Measurements from ENCODE around the gene RBKS.

RBKS gene

DNA sequence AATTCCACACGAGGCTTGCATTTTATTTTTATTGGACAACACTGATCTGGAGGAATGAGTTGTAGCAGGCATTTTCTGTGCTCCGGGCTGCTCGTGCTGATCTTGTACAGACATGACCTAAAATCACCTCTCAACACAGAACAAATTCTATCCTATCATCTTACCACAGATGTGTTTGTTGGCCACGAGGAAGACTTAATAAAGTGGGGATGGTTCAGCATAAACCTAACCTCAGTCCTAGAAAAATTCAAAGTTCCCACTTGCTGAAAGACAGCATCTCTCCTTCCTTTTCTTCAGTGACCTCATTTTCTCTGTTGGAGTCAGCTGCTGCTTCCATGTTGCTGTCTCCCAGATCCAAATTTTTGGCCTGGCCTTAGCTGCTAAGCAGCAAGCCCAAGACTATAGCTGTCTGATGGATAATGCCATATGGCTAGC is 45.3 kb downstream of the RBKS start:
- H3K27ac ChIP-seq = peak overlapping the region in 1 of 2 donors; percentile 30
- H3K4me3 ChIP-seq = no peak overlapping the region
- no peaks in the 10 kb centered on the region for H3K27me3 ChIP-seq
- DNase-seq = no peak
- TF ChIP-seq, protein P1, sequence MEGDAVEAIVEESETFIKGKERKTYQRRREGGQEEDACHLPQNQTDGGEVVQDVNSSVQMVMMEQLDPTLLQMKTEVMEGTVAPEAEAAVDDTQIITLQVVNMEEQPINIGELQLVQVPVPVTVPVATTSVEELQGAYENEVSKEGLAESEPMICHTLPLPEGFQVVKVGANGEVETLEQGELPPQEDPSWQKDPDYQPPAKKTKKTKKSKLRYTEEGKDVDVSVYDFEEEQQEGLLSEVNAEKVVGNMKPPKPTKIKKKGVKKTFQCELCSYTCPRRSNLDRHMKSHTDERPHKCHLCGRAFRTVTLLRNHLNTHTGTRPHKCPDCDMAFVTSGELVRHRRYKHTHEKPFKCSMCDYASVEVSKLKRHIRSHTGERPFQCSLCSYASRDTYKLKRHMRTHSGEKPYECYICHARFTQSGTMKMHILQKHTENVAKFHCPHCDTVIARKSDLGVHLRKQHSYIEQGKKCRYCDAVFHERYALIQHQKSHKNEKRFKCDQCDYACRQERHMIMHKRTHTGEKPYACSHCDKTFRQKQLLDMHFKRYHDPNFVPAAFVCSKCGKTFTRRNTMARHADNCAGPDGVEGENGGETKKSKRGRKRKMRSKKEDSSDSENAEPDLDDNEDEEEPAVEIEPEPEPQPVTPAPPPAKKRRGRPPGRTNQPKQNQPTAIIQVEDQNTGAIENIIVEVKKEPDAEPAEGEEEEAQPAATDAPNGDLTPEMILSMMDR (IDR thresholded peaks at IDR 0.05) = no peak
- H3K4me1 ChIP-seq = peaks cover 0 to 11% (median 4%) of the 10 kb centered on the region in 4 donors
- no peaks in the 10 kb centered on the region for H3K9me3 ChIP-seq
- H3K36me3 ChIP-seq = no peaks in the 10 kb centered on the region
- intact Hi-C loops (cut with DNase I; ENCODE audit: low total_unique reads) = no loop called here

DNA sequence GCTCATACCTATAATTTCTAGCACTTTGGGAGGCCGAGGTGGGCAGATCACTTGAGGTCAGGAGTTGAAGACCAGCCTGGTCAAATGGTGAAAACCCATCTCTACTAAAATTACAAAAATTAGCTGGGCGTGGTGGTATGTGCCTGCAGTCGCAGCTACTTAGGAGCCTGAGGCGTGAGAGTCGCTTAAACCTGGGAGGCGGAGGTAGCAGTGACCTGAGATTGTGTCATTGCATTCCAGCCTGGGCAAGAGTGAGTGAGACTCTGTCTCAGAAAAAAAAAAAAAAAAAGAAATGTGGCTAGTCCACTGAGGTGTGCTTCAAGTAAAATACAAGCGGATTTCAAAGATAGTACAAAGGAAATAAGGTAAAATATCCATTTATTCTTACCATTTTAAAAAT is 46.2 kb downstream of the RBKS start:
- peaks cover 0 to 11% (median 4%) of the 10 kb centered on the region in 4 donors for H3K4me1 ChIP-seq
- DNase-seq = no peak
- intact Hi-C loops (cut with DNase I; ENCODE audit: low total_unique reads) = no loop called here
- H3K36me3 ChIP-seq = no peaks in the 10 kb centered on the region
- H3K9me3 ChIP-seq = no peaks in the 10 kb centered on the region
- no peak overlapping the region for H3K27ac ChIP-seq
- TF ChIP-seq, protein P1 (IDR thresholded peaks at IDR 0.05) = no peak
- H3K27me3 ChIP-seq = no peaks in the 10 kb centered on the region
- no peak overlapping the region for H3K4me3 ChIP-seq

DNA sequence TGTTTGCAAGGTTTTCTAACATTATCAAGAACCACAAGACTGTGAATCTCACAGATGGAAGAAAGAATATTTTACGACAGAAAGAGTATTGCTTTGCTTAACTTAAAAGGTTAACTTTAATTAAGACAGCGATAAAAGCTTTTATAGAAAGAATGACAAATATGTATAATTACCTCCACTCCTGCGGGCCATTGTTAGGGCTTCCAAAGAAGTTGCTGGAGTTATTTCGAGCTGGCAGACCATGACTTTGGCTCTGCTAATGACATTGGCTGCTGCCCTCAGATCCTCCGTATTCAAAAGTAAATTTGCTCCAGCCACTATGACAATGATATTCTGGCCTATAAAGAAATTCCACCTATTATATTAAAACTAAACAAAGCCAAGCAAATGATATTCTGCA is 47.3 kb downstream of the RBKS start:
- TF ChIP-seq, protein P1 (IDR thresholded peaks at IDR 0.05) = no peak
- Histone ChIP-seq H3K4me3 (no peak overlapping the region), H3K27me3 (no peaks in the 10 kb centered on the region), H3K36me3 (no peaks in the 10 kb centered on the region), H3K4me1 (peaks cover 0 to 11% (median 4%) of the 10 kb centered on the region in 4 donors), H3K27ac (no peak overlapping the region), H3K9me3 (no peaks in the 10 kb centered on the region)
- intact Hi-C loops (cut with DNase I; ENCODE audit: low total_unique reads) = no loop called here
- no peak for DNase-seq

DNA sequence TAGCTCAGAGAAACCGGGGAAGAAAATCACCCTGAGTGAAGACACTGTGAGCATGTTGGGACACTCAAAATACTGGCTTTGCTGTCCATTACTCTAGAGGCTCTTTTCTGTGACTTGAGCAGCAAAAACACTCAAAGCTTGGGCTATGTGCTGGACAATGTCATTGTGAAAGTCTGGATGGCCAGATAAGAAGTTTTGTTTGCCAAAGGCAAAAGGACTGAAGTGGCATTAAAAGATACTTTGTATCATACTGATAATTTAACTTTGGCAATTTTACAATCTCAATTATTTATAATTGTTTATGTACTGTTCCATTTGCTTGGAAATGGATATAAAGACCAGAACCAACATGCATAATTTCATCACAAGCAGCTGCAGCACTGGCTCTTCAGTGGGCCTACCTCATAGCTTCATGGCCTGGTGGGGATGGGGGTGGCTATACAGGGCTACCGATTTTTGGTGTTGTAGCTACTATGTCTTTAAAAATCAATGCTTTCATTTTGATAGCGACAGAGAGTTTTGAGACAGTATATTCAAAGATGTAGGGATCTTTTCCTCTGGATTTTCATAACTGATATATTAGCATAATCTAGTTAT is 51.1 kb downstream of the RBKS start:
- H3K4me3 ChIP-seq = no peak overlapping the region
- TF ChIP-seq, protein P1 (IDR thresholded peaks at IDR 0.05) = no peak
- H3K36me3 ChIP-seq = no peaks in the 10 kb centered on the region
- no peak overlapping the region for H3K27ac ChIP-seq
- DNase-seq = no peak
- intact Hi-C loops (cut with DNase I; ENCODE audit: low total_unique reads) = no loop called here
- no peaks in the 10 kb centered on the region for H3K9me3 ChIP-seq
- H3K27me3 ChIP-seq = no peaks in the 10 kb centered on the region
- no peaks in the 10 kb centered on the region for H3K4me1 ChIP-seq

DNA sequence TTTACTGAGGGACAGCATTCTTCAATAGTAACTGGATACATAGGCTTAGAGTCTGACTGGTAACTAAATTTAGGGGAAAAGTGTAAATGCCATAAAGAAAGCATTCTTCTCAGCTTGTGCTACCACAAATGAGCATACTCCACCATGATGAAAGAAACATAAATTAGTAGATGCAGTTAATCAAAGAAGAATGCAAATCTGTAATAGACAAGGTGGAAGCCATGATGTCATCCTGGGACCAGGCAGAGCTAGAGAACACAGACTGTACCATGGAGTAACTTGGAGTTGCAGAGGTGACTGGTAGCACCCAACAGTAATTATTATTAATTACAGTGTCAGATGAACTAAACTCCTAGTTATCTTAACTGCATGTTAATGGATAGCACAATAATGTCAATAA is 51.7 kb downstream of the RBKS start:
- no peaks in the 10 kb centered on the region for H3K4me1 ChIP-seq
- H3K4me3 ChIP-seq = no peak overlapping the region
- no peak for DNase-seq
- TF ChIP-seq, protein P1 (IDR thresholded peaks at IDR 0.05) = no peak
- no peak overlapping the region for H3K27ac ChIP-seq
- H3K9me3 ChIP-seq = no peaks in the 10 kb centered on the region
- intact Hi-C loops (cut with DNase I; ENCODE audit: low total_unique reads) = no loop called here
- no peaks in the 10 kb centered on the region for H3K27me3 ChIP-seq
- H3K36me3 ChIP-seq = no peaks in the 10 kb centered on the region

DNA sequence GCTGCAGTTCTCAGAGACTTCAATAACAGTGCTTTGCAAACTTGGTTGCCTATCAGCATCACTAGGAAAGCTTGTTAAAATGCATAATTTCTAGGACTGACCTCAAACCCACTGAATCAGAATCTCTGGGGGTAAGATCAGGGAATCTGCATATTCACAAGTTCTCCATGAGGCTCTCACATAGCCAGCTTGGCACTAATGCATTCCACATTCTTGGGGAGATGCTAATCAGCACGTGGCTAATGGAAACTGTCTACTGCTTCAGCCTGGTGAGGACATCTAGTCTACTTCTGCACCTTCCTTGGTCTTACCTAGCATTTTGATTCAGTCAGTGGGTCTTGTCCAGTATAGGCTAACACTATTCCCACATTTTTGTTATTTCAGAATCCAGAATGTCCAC is 56.3 kb downstream of the RBKS start:
- intact Hi-C loops (cut with DNase I; ENCODE audit: low total_unique reads) = no loop called here
- Histone ChIP-seq H3K4me3 (no peak overlapping the region), H3K27ac (no peak overlapping the region), H3K36me3 (peaks cover 0 to 7% (median 3%) of the 10 kb centered on the region in 3 donors), H3K9me3 (no peaks in the 10 kb centered on the region), H3K4me1 (no peaks in the 10 kb centered on the region), H3K27me3 (no peaks in the 10 kb centered on the region)
- TF ChIP-seq, protein P1 (IDR thresholded peaks at IDR 0.05) = no peak
- DNase-seq = no peak

Measured in tibial artery (tissue), 4 donors.